OCI-LY1 (cell line): ENCODE data around the gene COL11A2.

ENCODE experiments used
- CTCF ChIP-seq: fragments of 200-600 bp; sonication (generic), shearing (Covaris generic); IDR thresholded peaks from 2 replicates; pipeline ENCODE4 v1.5.1; 2017; ENCODE audit warnings: mild to moderate bottlenecking, antibody characterized with exemption, low read length, moderate library complexity, mixed read lengths
- EZH2 ChIP-seq: fragments of 200-600 bp; sonication (generic), shearing (Covaris generic); IDR thresholded peaks from 2 replicates; pipeline ENCODE4 v1.8.0; 2017; ENCODE audit warnings: borderline replicate concordance, mixed run types, mild to moderate bottlenecking, antibody characterized with exemption, low read length, moderate library complexity, mixed read lengths

GRCh38 chr6:33211666-33212422, 19.6 kb upstream of the COL11A2 start:
- TF ChIP-seq CTCF: no peak
- TF ChIP-seq EZH2: no peak
